ENCODE data around the gene PPP1R2C.

PPP1R2C gene

GRCh38 chrX:42771506-42772335 is 6.2 kb downstream of the PPP1R2C start:
- no peak for TF ChIP-seq POLR2A (IDR thresholded peaks at IDR 0.05; ENCODE audit: extremely low read depth, insufficient read length)
- TF ChIP-seq MYC (IDR thresholded peaks at IDR 0.05; ENCODE audit: low read depth, low read length): no peak
- TF ChIP-seq CTCF (IDR thresholded peaks at IDR 0.05; ENCODE audit: low read depth, low read length): no peak
- no peak for TF ChIP-seq MAX (IDR thresholded peaks at IDR 0.05; ENCODE audit: low read depth, low read length)
- DNase-seq (ENCODE audit: low read depth): no peak
- H3K4me3 ChIP-seq (ENCODE audit: low read depth, low read length): no peak overlapping the region

- no peak for DNase-seq (ENCODE audit: low read depth)
- TF ChIP-seq MYC (IDR thresholded peaks at IDR 0.05; ENCODE audit: low read depth, low read length) (no peak), POLR2A (IDR thresholded peaks at IDR 0.05; ENCODE audit: extremely low read depth, insufficient read length) (no peak), CTCF (IDR thresholded peaks at IDR 0.05; ENCODE audit: low read depth, low read length) (no peak), MAX (IDR thresholded peaks at IDR 0.05; ENCODE audit: low read depth, low read length) (no peak)
- H3K4me3 ChIP-seq (ENCODE audit: low read depth, low read length): no peak overlapping the region
Observed at GRCh38 chrX:42770566-42770965, 7.4 kb downstream of the PPP1R2C start.

DNA sequence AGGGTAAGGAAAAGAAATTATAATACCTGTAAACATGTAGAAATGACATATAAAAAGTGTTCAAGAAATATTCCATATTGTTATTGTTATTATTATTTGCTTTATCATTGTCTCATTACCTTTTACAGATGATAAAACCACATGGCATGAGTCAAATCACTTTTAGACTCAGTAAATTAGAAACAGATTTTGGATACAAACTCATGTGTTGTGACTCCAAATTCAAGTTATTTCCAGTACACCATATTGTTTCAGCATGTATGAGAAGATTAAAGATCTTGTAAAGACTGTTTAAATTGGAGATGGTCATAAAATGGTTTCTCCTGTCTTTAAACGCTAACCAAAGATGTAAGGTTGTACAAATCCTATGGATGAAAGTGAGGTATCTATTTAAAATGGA is 18.1 kb downstream of the PPP1R2C start:
- no peak for TF ChIP-seq MYC (IDR thresholded peaks at IDR 0.05; ENCODE audit: low read depth, low read length)
- TF ChIP-seq POLR2A (IDR thresholded peaks at IDR 0.05; ENCODE audit: extremely low read depth, insufficient read length): no peak
- TF ChIP-seq CTCF (IDR thresholded peaks at IDR 0.05; ENCODE audit: low read depth, low read length): no peak
- no peak for TF ChIP-seq MAX (IDR thresholded peaks at IDR 0.05; ENCODE audit: low read depth, low read length)
- H3K4me3 ChIP-seq (ENCODE audit: low read depth, low read length): no peak overlapping the region
- no peak for DNase-seq (ENCODE audit: low read depth)

- no peak for TF ChIP-seq POLR2A (IDR thresholded peaks at IDR 0.05; ENCODE audit: extremely low read depth, insufficient read length)
- no peak for TF ChIP-seq CTCF (IDR thresholded peaks at IDR 0.05; ENCODE audit: low read depth, low read length)
- no peak for TF ChIP-seq MAX (IDR thresholded peaks at IDR 0.05; ENCODE audit: low read depth, low read length)
- no peak for TF ChIP-seq MYC (IDR thresholded peaks at IDR 0.05; ENCODE audit: low read depth, low read length)
- DNase-seq (ENCODE audit: low read depth): no peak
- H3K4me3 ChIP-seq (ENCODE audit: low read depth, low read length): no peak overlapping the region
Observed at GRCh38 chrX:42755815-42756214, 22.1 kb downstream of the PPP1R2C start.

DNA sequence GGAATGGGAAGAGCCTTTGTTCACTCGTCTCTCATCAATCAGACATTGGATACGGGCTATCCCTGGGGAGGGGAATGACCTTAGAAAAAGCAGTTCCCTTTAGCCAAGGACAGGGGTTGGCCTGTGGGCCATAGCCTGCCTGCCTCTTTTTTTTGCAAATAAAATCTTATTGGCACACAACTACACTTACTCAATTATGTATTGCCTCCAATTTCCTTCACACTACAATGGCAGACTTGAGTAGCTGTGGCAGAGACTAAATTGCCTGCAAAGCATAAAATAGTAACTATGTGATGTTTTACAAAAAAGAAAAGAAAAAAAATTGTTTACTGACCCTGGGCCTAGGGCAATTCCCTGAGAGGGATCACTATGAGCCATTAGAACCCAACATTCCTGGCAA is 23.4 kb downstream of the PPP1R2C start:
- H3K4me3 ChIP-seq (ENCODE audit: low read depth, low read length): no peak overlapping the region
- TF ChIP-seq POLR2A (IDR thresholded peaks at IDR 0.05; ENCODE audit: extremely low read depth, insufficient read length): no peak
- TF ChIP-seq MAX (IDR thresholded peaks at IDR 0.05; ENCODE audit: low read depth, low read length): no peak
- no peak for TF ChIP-seq MYC (IDR thresholded peaks at IDR 0.05; ENCODE audit: low read depth, low read length)
- TF ChIP-seq CTCF (IDR thresholded peaks at IDR 0.05; ENCODE audit: low read depth, low read length): no peak
- DNase-seq (ENCODE audit: low read depth): no peak

Data from NB4 (cell line).